ENCODE results near the gene ACTR6.

The ACTR6 gene

DNA sequence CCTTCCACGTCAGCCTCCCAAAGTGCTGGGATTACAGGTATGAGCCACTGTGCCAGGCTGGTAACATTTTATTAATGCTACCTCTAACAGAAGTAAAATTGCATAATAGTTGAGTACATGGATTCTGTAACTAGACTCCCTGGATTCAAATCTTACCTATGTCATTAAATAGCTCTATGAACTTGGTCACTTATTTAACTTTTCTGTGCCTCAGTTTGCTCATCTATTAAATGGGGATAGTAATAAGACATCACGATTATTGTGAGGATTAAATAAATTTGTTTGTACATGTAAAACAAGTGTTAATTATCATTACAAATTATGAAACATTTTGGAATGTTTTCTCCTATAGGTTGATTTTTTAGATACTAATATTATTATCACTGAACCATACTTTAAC is 6.7 kb downstream of the ACTR6 start:
- H3K36me3 ChIP-seq (ENCODE audit: insufficient read depth, insufficient read length, low read length): peaks cover 60% of the 10 kb centered on the region
- H3K9me3 ChIP-seq (ENCODE audit: insufficient read depth, low read length): no peaks in the 10 kb centered on the region
- TF ChIP-seq ZNF274 (IDR thresholded peaks at IDR 0.05; ENCODE audit: low read depth, low read length) (no peak), YY1 (IDR thresholded peaks at IDR 0.05; ENCODE audit: insufficient read depth, insufficient read length) (no peak), SUZ12 (IDR thresholded peaks at IDR 0.05; ENCODE audit: extremely low read depth, insufficient read depth, insufficient read length) (no peak)
- no peak overlapping the region for H3K9ac ChIP-seq (ENCODE audit: insufficient read length, low read depth)
- no peaks in the 10 kb centered on the region for H3K27me3 ChIP-seq (ENCODE audit: insufficient read depth, insufficient read length)
- H3K4me3 ChIP-seq (ENCODE audit: insufficient read length, low read depth): no peak overlapping the region
- DNase-seq (ENCODE audit: low read depth, low spot score): no peak
- H3K4me1 ChIP-seq (ENCODE audit: insufficient read depth, insufficient read length): no peaks in the 10 kb centered on the region

DNA sequence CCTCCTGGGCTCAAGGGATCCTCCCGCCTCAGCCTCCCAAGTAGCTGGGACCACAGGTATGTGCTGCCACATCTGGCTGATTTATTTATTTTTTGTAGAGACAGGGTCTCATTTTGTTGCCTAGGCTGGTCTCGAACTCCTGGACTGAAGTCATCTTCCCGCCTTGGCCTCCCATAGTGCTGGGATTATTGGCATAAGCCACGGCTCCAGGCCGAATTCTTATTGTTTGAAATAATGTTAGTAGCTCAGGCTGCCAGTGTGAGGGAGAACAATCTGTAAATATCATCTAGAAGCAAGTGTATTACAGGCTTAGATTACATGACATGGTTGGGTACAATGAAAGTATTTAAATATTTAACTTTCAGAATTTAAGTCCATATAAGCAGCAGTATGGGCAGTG is 8.2 kb downstream of the ACTR6 start:
- H3K27me3 ChIP-seq (ENCODE audit: insufficient read depth, insufficient read length): no peaks in the 10 kb centered on the region
- TF ChIP-seq ZNF274 (IDR thresholded peaks at IDR 0.05; ENCODE audit: low read depth, low read length) (no peak), YY1 (IDR thresholded peaks at IDR 0.05; ENCODE audit: insufficient read depth, insufficient read length) (no peak), SUZ12 (IDR thresholded peaks at IDR 0.05; ENCODE audit: extremely low read depth, insufficient read depth, insufficient read length) (no peak)
- no peaks in the 10 kb centered on the region for H3K4me1 ChIP-seq (ENCODE audit: insufficient read depth, insufficient read length)
- peaks cover 73% of the 10 kb centered on the region for H3K36me3 ChIP-seq (ENCODE audit: insufficient read depth, insufficient read length, low read length)
- H3K4me3 ChIP-seq (ENCODE audit: insufficient read length, low read depth): no peak overlapping the region
- no peak overlapping the region for H3K9ac ChIP-seq (ENCODE audit: insufficient read length, low read depth)
- no peaks in the 10 kb centered on the region for H3K9me3 ChIP-seq (ENCODE audit: insufficient read depth, low read length)
- no peak for DNase-seq (ENCODE audit: low read depth, low spot score)

DNA sequence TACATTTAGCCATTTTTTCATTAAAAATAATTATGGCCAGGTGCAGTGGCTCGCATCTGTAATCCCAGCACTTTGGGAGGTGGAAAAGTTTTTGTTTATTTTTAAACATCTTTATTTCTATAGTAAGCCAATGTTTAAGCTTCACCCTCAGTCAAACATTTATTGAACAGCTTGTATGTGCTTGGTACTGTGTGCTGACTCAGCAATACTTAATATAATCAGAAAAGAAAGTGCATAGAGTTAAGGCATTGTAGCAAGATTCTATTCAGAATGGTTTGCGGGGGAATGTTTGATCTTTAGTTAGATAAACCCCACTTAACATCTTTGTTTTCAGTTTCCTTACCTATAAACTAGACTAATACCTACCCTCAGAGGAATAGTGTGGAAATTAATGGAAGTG is 11.1 kb downstream of the ACTR6 start:
- TF ChIP-seq ZNF274 (IDR thresholded peaks at IDR 0.05; ENCODE audit: low read depth, low read length) (no peak), SUZ12 (IDR thresholded peaks at IDR 0.05; ENCODE audit: extremely low read depth, insufficient read depth, insufficient read length) (no peak), YY1 (IDR thresholded peaks at IDR 0.05; ENCODE audit: insufficient read depth, insufficient read length) (no peak)
- DNase-seq (ENCODE audit: low read depth, low spot score): no peak
- H3K27me3 ChIP-seq (ENCODE audit: insufficient read depth, insufficient read length): no peaks in the 10 kb centered on the region
- H3K9ac ChIP-seq (ENCODE audit: insufficient read length, low read depth): no peak overlapping the region
- H3K4me1 ChIP-seq (ENCODE audit: insufficient read depth, insufficient read length): no peaks in the 10 kb centered on the region
- peaks cover 86% of the 10 kb centered on the region for H3K36me3 ChIP-seq (ENCODE audit: insufficient read depth, insufficient read length, low read length)
- H3K9me3 ChIP-seq (ENCODE audit: insufficient read depth, low read length): no peaks in the 10 kb centered on the region
- no peak overlapping the region for H3K4me3 ChIP-seq (ENCODE audit: insufficient read length, low read depth)

DNA sequence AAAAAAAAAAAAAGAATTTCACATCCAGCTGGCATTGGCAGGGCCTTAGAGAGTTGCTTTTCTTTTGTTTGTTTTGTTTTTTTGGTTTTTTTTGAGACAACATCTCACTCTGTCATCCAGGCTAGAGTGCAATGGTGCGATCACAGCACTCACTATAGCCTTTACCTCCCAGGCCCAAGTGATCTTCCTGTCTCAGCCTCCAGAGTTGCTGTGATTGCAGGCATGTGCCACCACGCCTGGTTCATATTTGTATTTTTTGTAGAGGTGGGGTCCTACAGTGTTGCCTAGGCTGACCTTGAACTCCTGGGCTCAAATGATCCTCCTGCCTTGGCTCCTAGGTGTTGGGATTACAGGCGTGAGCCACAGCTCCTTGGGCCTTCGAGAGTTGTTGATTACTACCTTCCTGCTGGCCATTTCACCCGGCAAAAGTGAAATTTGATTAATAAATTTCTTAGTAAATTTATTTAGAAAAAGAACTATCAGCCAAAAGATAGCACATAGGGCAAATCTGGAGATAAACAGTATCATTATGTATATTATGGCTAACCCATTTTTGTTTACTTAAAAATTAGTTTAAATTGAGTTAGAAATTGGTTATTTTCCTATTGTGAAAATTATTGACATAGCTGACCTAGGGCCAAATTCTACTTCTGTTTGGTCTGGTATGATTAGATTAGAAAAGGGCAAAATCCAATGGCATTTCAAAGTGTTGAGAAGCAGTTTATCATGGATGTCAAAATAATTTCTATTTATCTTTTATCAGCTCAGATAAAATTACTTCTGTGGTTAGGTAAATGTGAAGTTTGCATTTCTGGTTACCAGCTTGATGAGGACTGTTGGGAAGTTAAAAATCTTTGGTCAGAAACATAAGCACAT is 12.6 kb downstream of the ACTR6 start:
- H3K36me3 ChIP-seq (ENCODE audit: insufficient read depth, insufficient read length, low read length): peaks cover 72% of the 10 kb centered on the region
- DNase-seq (ENCODE audit: low read depth, low spot score): no peak
- no peak for TF ChIP-seq SUZ12 (IDR thresholded peaks at IDR 0.05; ENCODE audit: extremely low read depth, insufficient read depth, insufficient read length)
- no peak for TF ChIP-seq YY1 (IDR thresholded peaks at IDR 0.05; ENCODE audit: insufficient read depth, insufficient read length)
- TF ChIP-seq ZNF274 (IDR thresholded peaks at IDR 0.05; ENCODE audit: low read depth, low read length): no peak
- H3K27me3 ChIP-seq (ENCODE audit: insufficient read depth, insufficient read length): no peaks in the 10 kb centered on the region
- H3K9me3 ChIP-seq (ENCODE audit: insufficient read depth, low read length): no peaks in the 10 kb centered on the region
- H3K4me3 ChIP-seq (ENCODE audit: insufficient read length, low read depth): no peak overlapping the region
- H3K9ac ChIP-seq (ENCODE audit: insufficient read length, low read depth): no peak overlapping the region
- no peaks in the 10 kb centered on the region for H3K4me1 ChIP-seq (ENCODE audit: insufficient read depth, insufficient read length)

DNA sequence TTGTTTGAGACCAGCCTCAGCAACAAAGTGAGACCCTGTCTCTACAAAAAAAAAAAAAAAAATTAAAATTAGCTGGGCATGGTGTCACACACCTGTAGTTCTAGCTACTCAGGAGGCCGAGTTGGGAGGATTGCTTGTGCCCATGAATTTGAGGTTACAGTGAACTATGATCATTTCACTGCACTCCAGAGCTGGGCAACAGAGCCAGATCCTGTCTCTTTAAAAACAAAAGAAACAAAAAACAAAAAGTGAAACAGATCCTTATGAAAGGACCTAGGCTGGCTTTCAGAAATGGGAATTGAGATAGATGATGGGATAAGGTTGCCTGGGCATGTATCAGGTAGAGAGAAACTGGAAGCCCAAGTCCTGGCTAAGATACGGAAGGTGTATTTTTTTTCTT is 13.9 kb downstream of the ACTR6 start:
- H3K27me3 ChIP-seq (ENCODE audit: insufficient read depth, insufficient read length): no peaks in the 10 kb centered on the region

DNA sequence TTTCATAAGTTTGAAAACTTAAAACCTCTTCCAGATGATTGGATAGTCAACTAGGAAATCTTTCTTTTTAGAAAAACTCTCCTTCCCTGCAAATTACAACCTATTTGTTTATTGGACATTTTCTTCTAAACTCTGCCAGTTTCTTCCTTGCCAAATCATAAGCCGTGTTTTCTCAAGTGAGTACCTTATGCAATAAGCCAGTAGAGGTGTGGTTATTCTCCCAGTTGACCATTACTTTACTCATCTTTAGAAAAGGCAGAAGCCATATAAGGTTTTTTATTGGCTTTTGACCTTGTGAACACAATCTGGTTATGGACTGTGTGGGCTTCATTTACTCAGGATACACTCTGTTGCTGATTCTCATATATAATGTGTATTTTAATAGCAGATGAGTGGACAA is 14.6 kb downstream of the ACTR6 start:
- DNase-seq (ENCODE audit: low read depth, low spot score): no peak
- Histone ChIP-seq H3K4me3 (ENCODE audit: insufficient read length, low read depth) (no peak overlapping the region), H3K9ac (ENCODE audit: insufficient read length, low read depth) (no peak overlapping the region), H3K27me3 (ENCODE audit: insufficient read depth, insufficient read length) (no peaks in the 10 kb centered on the region), H3K4me1 (ENCODE audit: insufficient read depth, insufficient read length) (no peaks in the 10 kb centered on the region), H3K9me3 (ENCODE audit: insufficient read depth, low read length) (no peaks in the 10 kb centered on the region), H3K36me3 (ENCODE audit: insufficient read depth, insufficient read length, low read length) (peaks cover 73% of the 10 kb centered on the region)
- TF ChIP-seq YY1 (IDR thresholded peaks at IDR 0.05; ENCODE audit: insufficient read depth, insufficient read length): no peak
- no peak for TF ChIP-seq ZNF274 (IDR thresholded peaks at IDR 0.05; ENCODE audit: low read depth, low read length)
- no peak for TF ChIP-seq SUZ12 (IDR thresholded peaks at IDR 0.05; ENCODE audit: extremely low read depth, insufficient read depth, insufficient read length)

More for the DNA sequence above, 13.9 kb downstream of the ACTR6 start:
- Histone ChIP-seq H3K36me3 (ENCODE audit: insufficient read depth, insufficient read length, low read length) (peaks cover 73% of the 10 kb centered on the region), H3K9ac (ENCODE audit: insufficient read length, low read depth) (no peak overlapping the region), H3K9me3 (ENCODE audit: insufficient read depth, low read length) (no peaks in the 10 kb centered on the region), H3K4me3 (ENCODE audit: insufficient read length, low read depth) (no peak overlapping the region), H3K4me1 (ENCODE audit: insufficient read depth, insufficient read length) (no peaks in the 10 kb centered on the region)
- DNase-seq (ENCODE audit: low read depth, low spot score): no peak
- TF ChIP-seq SUZ12 (IDR thresholded peaks at IDR 0.05; ENCODE audit: extremely low read depth, insufficient read depth, insufficient read length) (no peak), ZNF274 (IDR thresholded peaks at IDR 0.05; ENCODE audit: low read depth, low read length) (no peak), YY1 (IDR thresholded peaks at IDR 0.05; ENCODE audit: insufficient read depth, insufficient read length) (no peak)

DNA sequence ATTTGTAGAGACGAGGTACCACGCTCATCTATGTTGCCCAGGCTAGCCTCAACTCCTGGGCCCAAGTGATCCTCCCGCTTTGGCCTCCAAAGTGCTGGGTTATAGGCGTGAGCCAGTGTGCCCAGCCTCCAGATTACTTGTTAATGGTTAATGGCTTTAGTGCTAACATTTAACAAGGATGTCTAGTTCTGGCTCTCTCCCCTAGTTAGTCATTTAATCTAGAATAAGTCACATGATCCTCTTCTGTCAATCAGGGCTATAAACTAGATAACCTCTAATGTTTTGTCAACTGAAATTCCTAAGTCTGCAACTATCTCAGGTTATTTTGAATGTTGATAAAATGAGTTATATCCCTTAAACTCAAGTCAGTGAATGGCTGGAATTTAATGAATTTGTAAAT is 15.7 kb downstream of the ACTR6 start:
- Histone ChIP-seq H3K9me3 (ENCODE audit: insufficient read depth, low read length) (no peaks in the 10 kb centered on the region), H3K9ac (ENCODE audit: insufficient read length, low read depth) (no peak overlapping the region), H3K27me3 (ENCODE audit: insufficient read depth, insufficient read length) (no peaks in the 10 kb centered on the region), H3K4me3 (ENCODE audit: insufficient read length, low read depth) (no peak overlapping the region), H3K36me3 (ENCODE audit: insufficient read depth, insufficient read length, low read length) (peaks cover 76% of the 10 kb centered on the region), H3K4me1 (ENCODE audit: insufficient read depth, insufficient read length) (no peaks in the 10 kb centered on the region)
- DNase-seq (ENCODE audit: low read depth, low spot score): no peak
- no peak for TF ChIP-seq ZNF274 (IDR thresholded peaks at IDR 0.05; ENCODE audit: low read depth, low read length)
- TF ChIP-seq YY1 (IDR thresholded peaks at IDR 0.05; ENCODE audit: insufficient read depth, insufficient read length): no peak
- TF ChIP-seq SUZ12 (IDR thresholded peaks at IDR 0.05; ENCODE audit: extremely low read depth, insufficient read depth, insufficient read length): no peak

Data from NT2/D1 (cell line).